Subcutaneous adipose tissue (tissue), 4 donors: ENCODE results near the gene BBLN. TPM values are rescaled to one million over a fixed set of nuclear protein-coding genes. Genes with fewer than 3 reads are reported as not detected.

ENCODE experiments used
- total RNA-seq, 4 donors: library from RNA; depleted of rRNA; stranded (reverse); fragments of >200 nt; gene quantifications; one replicate each; pipeline ENCODE4 v1.1.0, GENCODE V29; 2016
- TF ChIP-seq, protein P1 (sequence below): fragments of 450-650 bp; IDR thresholded peaks from one replicate; pipeline ENCODE4 v1.5.1; 2016; ENCODE audit warnings: low read depth, mild to moderate bottlenecking, control low read depth, antibody characterized with exemption, moderate library complexity

Gene BBLN
- total RNA-seq, 4 donors from 2014 or later, result 57.7 to 307 (median 228) TPM

DNA sequence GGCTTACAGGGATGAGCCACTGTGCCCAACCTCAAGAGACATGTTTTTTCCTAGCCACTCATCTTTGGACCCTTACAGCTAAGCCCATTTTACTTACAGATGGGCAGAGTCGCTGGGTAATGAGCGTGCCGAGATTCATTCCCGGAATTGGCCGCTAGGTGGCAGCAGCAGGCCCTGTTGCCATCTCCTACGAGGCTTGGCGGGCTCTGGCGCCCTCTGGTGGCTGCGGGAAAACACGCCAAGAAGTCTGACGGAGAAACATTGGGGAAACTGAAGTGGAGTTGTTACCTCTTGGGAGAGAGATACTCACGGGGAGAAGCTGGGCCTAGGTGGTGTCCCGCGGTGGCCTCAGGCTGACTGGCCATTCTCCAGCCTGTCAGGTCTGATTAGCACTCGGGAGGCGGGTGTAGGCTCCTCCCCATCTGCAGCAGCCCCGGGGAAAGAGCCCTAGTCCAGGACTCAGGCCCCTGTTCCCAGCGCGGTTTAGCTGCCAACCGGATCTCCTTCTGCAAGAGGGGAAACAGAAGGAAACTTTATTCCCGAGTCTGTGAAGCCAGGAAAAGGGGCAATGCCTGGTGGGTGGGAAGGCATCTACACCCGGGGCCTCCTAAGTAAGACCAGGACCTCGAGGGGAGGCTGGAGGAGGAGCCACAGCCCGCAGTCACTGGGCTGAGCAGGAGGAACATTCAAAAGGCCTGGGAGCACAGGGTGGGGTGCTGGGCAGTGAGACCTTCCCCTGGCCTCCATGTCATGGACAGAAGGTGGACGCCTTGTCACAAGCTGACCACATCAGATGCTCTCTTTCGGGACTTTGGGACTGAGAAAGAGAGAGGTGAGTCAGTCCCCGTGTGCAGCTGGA lies 42.2 kb upstream of the BBLN start:
- TF ChIP-seq, protein P1, sequence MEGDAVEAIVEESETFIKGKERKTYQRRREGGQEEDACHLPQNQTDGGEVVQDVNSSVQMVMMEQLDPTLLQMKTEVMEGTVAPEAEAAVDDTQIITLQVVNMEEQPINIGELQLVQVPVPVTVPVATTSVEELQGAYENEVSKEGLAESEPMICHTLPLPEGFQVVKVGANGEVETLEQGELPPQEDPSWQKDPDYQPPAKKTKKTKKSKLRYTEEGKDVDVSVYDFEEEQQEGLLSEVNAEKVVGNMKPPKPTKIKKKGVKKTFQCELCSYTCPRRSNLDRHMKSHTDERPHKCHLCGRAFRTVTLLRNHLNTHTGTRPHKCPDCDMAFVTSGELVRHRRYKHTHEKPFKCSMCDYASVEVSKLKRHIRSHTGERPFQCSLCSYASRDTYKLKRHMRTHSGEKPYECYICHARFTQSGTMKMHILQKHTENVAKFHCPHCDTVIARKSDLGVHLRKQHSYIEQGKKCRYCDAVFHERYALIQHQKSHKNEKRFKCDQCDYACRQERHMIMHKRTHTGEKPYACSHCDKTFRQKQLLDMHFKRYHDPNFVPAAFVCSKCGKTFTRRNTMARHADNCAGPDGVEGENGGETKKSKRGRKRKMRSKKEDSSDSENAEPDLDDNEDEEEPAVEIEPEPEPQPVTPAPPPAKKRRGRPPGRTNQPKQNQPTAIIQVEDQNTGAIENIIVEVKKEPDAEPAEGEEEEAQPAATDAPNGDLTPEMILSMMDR, result no peak

DNA sequence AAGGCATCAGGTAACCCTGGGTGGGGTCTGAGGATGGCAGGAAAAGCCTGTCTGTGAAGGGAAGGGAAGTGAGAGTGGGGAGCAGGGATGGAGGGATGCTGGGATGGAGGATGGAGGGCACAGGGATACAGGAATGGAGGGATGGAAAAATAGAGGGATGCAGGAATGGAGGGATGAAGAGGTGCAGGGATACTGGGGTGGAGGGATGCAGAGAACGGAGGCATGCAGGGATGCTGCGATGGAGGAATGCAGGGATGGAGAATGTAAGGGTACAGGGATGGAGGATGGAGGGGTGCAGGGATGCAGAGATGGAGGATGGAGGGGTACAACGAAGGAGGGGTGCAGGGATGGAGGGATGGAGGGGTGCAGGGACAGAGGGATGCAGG lies 41.6 kb upstream of the BBLN start:
- TF ChIP-seq, protein P1, result no peak

DNA sequence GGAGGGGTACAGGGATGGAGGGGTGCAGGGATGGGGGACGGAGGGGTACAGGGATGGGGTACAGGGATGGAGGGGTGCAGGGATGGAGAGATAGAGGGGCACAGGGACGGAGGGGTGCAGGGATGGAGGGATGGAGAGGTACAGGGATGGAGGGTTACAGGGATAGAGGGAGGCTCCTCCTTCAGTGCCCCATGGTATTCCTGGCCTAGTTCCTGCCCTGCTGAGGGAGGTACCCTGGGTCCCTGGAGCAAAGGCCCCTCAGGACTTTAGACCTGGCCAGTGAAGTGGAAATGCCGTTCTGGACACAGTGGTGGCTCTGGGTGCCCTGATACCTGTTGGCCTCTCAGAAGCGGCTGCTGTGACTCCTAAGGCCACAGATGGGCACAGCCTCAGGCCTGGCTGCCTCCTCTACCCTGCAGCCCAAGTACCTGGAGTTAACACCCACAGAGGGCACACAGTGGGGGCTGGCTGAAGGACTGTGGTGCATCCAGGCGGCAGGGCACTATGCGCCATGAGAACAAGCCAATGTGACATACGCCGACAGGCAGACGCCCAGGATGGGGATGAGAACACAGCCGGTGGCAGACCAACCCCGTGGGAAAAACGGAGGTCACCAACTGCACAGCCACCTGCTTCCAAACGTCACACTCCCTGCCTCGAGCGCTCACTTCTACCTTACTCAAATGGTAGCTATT lies 40.9 kb upstream of the BBLN start:
- TF ChIP-seq, protein P1, result no peak

DNA sequence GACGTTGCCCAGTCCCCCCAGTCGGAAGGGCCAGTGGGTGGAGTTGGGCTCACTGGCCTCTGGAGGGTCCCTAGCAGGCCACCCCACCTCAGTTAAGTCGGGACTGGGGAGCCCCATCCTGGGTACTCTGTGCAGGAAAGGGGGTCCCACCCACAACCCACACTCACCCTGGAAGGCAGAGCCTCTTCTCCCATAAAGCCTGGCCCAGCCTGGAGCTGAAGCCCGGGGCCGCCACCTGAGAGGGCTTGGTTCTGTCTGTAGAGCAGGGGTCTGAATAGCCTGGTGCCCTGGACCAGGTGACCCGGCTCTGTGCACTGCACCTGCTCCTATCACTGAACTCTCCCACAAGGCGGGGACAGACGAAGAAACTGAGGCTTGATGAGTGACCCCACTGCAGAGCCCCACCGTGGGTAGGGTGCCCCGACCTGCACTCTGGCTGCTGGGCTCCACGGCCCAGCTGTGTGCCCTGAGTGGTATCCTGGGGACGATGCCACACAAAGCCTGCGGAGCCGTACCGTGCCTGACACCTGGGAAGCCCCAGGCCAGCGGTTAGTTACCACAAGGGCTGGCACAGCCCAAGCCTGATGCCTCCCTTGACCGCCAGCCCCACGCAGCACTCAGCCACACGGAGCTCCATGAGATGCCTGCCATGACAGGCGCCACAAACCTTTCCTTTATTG lies 39.9 kb upstream of the BBLN start:
- TF ChIP-seq, protein P1, result no peak

DNA sequence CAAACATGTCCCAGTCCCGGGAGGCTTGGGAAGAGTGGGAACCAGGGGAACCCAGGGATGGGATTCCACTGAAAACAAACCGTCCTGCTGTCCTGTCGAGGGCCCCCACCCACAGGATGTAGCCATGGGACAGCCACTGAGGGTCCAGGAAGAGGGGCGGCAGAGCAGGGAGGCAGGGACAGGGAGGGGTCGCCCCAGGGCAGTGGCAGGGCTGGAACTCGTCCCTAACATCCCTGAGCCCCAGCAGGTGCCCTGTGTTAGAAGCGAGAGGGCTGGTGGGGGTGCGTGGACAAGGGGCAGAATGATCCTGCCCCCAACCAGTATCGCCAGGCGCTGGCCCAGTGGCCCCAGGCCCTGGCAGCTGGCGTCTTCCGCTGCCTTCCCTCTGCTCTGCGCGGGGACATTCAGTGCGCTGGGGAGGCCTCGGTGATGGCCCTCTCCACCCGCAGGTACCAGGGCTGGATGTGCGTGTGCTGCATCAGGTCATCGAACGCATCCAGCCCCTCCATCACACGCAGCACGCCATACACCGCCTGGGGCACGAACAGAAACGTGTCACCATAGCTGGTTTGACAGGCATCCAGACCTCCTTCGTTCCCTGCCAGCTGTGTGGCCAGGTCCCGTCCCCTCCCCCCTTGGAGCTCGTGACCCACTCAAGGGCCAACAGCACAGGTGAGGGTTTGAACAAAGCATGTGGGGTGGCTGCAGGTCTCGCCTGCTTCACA lies 39.2 kb upstream of the BBLN start:
- TF ChIP-seq, protein P1, result no peak

DNA sequence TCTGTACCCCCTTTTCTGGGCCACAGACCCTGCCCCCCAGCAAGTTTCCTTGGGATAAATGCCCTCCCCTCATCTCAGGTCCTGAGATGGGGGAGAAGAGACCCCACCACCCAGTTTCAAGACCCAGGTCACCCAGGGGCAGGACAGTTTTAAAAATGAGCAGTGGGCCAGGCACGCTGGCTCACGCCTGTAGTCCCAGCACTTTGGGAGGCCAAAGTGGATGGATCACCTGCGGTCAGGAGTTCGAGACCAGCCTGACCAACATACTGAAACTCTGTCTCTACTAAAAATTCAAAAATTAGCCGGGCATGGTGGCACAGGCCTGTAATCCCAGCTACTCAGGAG lies 38.6 kb upstream of the BBLN start:
- TF ChIP-seq, protein P1, result no peak
